GOT3 (cell line): Measurements from ENCODE around the gene LIPG.
"Not testable (repeated sequence)": the region's sequence is repeated elsewhere in the genome, so short reads cannot be mapped to it uniquely, and the experiment has no call there.

Source experiments
- DNase-seq: peaks from one replicate; lab custom pipeline; 2025; ENCODE audit warnings: mixed read lengths; lab: John Stamatoyannopoulos, UW

Gene LIPG

DNA sequence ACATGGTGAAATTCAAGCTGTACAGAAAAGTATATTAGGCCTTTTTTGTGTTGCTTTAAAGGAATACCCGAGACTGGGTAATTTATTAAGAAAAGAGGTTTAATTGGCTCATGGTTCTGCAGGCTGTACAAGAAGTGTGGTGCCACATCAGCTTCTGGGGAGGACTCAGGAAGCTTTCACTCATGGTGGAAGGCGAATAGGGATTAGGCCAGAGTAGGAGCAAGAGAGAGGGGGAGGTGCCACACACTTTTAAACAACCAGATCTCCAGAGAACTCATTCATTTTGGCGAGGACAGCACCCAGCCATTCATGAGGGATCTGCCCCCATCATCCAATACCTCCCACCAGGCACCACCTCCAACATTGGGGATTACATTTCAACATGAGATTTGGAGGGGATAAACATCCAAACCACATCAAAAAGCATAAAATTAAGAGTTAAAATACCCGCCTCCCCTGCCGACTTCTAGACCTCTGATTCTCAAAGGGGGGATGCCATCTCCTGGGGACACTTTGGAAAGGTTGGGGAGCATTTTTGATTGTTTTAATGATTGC is 15.1 kb upstream of the LIPG start:
- DNase-seq, result no peak

DNA sequence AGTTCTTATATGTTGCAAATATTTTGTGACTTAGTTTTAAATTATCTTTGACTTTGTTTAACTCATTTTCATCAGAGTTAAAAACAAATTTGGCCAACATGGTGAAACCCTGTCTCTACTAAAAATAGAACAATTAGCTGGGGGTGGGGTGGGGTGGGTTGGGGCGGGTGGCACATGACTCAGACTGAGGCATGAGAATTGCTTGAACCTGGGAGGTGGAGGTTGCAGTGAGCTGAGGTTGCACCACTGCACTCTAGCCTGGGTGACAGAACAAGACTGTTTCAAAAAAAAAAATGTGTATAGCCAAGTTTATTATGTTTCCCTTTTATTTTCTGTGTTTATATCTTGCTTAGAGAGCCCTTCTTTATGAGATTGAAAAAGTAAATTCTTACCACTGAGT is 14.2 kb upstream of the LIPG start:
- DNase-seq, result no peak

DNA sequence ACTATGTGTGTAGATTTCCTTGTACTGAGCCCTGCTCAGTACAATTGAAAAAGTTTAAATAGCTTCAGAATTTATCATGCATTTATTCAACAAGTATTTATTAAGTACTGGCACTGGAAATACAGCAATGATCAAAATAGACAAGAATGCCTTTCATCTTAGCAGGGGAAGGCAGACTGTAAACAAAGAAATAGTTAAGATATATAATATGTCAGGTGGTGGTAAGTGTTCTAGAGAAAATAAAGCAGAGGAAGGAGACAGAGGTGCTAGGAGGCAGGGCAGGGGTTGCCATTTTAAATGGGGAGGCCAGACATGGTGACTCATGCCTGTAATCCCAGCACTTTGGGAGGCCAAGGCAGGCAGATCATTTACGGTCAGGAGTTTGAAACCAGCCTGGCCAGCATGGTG is 13.6 kb upstream of the LIPG start:
- no peak for DNase-seq

DNA sequence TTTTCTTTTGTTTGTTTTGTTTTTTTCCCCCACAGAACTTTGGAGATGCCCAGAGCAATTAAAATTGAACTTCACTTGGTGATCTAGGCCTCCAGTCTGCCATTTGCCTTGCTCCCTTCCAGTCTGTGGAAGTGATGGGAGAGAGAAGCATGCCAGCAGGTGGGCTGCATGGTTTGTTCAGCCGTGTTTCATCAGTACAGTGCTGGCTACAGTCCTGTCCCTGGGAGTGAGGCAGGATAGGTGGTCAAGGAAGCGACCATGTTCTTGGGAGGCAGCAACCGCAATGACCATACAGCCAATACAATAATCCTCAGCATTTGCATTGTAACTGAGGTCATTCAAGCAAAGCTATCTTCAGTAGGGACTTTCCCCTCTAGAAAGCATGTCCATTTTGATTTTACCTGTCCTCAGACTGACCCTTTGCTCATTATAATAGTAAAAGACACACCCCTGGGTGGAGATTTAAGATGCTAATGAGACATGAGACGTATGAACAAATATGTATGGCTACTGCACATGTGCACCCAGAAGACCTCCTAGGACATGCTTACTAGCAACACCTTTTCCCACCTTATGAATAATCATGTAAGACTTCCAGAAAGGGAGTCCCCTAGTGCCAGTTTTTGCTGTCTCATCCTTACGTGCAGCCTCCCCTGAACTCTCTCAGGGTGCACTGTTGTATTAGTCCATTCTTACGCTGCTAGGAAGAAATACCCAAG is 11.1 kb upstream of the LIPG start:
- DNase-seq, result no peak

DNA sequence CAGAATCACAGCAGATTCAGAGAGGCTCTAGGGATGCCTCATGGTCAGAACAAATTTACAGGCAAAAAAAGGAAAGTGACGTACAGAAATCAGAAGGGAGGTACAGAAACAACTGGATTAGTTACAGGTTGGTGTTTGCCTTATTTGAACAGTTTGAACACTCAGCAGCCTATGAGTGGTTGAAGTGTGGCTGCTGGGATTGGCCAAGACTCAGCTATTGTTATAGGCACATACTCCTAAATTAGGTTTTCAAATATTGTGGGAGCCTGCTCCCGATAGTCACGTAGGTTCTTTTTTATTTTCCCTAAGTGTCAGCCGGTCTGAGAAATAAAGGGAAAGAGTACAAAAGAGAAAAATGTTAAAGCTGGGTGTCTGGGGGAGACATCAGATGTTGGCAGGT is 8.9 kb upstream of the LIPG start:
- no peak for DNase-seq

DNA sequence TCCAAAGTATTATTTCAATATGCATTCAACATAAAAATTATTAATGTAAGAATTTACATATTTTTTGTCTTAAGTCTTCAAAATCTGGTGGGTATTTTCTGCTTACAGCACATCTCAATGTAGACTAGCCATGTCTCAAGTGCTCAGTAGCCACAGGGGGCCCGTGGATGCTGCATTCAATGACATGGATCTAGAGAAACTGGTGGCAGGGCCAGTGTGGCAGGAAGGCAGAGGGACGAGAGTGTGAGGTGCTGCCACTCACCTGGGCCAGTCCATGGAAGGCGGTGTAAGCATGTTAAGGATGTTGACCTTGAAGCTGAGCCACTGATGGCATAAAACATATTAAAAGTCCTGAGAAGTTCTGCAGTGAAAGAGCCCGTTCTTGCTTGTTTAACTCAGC is 6.2 kb upstream of the LIPG start:
- no peak for DNase-seq

DNA sequence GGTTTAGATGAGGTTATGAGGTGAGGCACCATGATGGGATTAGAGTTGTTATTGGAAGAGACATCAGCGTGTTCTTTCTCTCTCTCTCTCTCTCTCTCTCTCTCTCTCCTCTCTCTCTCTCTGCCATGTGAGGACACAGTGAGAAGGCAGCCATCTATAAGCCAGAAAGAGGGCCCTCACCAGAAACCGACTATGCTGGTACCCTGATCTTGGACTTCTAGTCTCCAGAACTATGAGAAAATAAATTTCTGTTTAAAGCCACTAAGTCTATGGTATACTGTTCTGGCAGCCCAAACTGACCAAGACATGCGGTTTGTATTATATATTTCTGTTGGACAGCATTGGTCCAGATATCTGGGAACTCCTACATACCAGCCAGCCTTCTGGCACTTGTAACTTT is 3.5 kb upstream of the LIPG start:
- DNase-seq, result no peak

DNA sequence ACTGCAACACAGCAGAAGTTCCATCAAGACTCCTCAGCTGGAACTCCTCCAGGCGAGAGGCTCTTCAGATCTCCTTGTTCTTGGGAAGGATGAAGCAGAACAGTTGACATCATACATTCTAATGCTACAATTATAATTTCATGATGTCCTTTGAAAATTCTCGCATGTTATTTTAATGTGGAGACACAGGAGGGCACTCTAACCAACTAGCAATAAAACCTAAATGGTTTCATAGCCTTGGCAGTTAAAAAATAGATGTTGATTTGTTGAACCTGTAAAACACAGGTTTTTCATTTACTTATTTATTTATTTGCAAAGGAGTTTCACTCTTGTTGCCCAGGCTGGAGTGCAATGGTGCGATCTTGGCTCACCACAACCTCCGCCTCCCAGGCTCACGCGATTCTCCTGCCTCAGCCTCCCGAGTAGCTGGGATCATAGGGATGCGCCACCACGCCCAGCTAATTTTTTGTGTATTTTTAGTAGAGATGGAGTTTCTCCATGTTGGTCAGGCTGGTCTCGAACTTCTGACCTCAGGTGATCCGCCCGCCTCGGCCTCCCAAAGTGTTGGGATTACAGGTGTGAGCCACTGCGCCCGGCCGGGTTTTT is 2.4 kb upstream of the LIPG start:
- DNase-seq, result not testable (repeated sequence)

DNA sequence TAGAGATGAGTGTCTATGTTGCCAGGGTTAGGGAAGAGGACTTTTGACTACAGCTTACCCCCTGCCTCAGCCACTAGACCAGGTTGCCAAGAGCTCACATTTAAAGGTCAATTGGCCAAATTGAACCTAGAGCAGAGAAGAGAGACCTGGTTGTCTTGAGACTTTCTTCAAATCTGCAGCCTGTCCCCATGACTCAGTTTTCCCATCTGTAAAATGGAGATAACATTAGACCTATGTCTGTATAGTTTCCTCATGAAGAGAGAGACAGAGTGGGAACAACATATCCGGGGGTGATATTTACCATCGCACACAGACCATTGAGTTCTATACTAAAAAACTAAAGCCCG is 1.6 kb upstream of the LIPG start:
- no peak for DNase-seq

DNA sequence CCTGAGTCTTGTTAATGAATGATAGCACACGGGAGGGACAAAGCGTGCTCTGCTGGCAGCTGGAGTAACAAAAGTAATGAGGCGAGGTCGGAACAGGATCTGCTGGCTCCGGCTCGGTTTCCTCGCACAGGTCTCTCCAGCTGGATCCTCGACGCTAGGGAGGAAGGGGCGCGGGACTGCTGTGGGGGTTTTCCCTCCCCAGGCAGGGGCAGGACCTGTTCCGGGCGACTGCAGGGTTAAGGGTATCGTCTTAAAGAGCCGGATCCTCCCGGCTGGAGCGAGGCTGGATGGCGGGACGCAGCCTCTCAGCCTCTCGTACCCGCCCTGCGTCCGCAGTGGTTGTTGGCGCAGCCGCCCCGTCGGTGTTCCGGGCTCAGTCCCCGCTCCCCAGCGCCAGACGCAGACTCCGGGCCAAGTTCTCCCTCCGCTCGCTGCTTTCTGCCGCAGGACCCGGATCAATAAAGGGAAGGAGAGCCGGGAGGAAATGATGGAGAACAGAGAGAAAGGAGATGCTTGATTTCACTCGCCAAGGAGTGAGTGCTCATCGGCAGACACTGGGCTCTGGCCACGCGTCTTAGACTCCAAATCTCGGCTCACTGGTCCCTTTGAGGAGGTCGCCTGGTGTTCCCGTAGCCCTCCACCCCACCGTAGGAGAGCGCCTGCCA is 1.1 kb upstream of the LIPG start:
- DNase-seq, result no peak

DNA sequence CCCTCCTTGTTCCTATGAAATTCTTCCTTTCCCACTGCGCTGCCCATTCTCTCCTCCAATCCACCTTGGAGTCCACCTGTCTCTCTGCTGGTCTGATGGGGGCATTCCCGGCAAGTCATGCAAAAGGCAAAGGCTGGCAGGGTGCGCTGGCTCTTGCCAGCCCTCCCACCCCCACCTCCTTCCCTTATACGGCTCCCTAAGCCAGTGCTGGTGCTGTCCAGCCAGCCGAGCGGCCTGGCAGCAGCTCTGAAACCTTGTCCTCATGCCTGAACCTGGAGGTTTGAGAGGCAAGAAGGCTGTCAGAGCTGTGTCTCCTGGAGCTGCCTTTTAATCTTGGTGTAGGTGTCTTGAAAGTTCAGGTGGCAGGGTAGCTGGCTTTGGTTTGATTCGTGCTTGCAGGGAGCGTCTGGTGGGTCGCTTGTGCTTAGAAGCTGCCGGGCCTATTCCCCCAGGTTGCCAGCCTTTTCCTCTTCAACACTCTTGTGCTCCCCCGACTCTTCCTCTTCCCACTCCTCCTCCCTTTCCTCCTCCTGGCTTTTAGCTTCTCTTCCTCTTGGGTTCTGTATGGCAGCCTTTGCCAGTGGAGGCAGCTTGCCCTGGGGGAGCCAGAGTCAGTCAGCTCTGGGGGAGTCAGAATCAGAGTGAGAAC is 748 bp downstream of the LIPG start:
- no peak for DNase-seq

DNA sequence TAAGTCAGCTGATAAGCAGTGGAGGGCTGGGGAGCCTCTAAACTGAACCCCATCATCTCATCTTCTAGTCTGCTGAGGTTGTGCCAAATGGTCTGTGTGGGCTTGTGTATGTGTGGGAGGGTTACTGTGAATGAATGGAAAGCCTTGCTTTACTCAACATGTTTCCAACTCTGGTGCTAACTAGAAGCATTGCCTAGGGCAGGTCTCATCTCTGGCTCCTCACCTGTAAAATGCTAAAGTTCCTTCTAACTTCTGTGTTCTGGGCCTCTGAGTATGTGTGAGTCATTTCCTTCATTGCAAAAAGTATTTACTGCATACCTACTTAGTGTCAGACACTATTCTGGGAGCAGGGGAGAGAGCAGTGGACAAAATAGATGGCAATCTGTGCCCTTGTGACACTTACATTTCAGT is 1.3 kb downstream of the LIPG start:
- DNase-seq, result no peak

DNA sequence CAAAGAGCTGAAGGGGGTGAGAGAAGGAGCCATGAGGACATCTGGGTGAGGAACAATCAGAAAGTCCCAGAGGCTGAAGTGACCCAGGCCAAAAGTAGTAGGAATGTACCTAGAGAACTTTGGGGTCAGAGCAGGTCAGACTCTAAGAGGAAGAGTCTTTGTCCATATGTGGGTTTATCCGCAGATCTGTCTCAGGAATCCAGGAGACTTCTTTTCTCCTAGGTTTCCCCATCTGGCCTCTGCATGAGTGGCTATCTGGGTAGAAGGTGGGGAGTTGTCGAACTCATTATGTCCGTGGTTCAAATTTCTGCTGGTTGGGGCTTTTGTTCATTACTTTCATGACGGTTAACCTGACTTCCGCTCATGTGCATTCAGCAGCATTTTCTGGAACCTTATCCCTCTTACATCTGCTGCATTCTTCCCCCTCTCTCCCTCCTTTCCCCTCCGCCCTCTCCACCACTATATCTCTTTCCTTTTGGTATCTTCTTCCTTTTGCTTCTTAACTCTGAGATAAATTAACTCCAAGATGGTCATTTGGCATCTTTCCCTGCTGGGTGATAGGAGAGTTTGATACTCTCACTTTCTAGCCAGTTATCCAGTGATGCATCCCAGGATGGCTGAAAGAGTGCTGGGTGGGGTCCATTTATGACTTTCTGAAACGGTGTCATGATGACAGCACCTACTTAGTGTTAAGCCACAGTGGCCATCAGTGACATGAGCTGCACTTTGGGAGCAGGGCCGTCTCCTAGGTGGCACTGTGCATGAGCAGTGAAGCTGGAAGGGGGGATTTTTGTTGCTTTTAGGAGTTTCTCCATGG is 2.1 kb downstream of the LIPG start:
- DNase-seq, result no peak

DNA sequence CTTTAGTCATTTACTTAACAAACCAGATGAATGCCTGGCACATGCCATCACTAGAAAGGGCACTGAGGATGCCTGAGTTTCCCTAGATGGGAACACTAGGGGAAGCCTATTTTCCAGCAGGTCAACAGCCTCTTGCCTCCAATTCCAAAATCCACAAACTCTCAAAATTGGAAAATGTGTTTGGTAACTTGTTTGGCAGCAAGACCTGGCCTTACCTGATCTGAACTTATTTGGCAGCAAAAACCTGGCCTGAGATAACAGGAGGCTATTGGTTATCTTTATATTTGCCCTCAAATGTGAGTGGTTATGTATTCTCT is 2.6 kb downstream of the LIPG start:
- DNase-seq, result no peak

DNA sequence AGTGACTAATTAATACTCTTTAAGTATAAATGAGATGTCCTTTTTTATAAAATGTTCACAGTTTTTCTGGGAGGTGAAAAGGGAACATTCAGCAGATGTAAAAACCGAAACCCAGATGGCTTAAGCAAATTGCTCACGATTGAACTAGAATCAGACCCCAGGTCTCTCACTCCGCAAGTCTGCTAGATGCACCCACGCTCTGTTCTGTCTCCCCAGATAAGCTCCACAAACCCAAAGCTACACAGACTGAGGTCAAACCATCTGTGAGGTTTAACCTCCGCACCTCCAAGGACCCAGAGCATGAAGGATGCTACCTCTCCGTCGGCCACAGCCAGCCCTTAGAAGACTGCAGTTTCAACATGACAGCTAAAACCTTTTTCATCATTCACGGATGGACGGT is 3.2 kb downstream of the LIPG start:
- DNase-seq, result no peak

DNA sequence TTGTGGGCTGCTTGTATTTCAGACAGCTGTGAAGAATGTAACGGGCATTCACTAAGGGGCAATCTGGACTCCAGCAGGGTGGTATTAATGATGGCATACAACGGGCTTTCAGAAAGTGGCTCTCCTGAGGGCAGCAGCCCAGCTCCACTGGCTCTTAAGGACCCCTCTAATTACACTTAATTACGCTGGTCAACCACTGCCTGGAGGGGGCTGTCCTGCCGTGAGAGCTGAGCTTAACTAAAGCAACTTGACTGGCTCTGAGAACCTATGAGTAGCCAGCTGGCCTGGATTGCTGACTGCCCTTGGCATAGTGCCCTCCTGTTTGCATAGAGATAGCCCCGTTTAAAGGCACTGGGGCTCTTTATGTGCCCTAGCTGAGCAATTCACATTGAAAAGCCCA is 3.8 kb downstream of the LIPG start:
- no peak for DNase-seq

DNA sequence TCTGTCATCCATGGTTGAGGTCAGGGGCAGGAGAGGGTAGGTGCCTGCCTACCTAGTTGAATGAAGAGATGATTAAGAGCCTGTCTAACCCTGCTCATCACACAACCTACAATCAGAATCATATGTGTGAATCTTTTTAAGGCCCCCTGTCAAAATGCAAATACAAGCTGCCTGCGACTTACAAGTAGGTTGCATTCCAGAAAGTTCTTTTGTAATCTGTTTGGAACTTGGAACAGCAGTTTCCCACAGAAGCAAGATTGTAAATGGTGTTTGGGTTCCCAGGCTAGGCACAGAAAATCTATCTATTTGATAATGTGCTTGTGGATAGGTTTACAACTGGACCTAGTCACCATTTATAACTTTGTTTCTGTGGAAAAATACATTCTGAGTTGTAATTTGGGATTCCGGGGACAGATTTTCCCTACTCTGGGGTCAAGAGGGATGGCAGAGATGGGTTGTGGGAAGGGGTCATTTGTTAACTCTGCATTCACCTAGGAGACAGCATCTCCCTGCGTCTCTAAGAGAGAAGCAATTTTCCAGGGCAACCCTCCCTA is 4.4 kb downstream of the LIPG start:
- DNase-seq, result no peak

DNA sequence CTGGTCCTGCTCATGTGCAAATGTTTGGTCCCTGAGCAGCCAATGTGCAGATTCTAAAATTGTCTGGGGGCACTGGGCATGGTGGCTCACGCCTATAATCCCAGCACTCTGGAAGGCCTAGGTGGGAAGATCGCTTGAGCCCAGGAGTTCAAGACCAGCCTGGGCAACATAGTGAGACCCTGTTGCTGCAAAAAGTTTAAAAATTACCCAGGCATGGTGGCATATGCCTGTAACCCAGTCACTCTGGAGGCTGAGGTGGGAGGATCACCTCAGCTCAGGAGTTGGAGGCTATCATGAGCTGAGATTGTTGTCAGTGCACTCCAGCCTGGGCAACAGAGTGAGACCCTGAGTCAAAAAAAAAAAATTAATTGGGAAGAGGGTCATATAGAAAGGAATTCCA is 5.1 kb downstream of the LIPG start:
- DNase-seq, result no peak

DNA sequence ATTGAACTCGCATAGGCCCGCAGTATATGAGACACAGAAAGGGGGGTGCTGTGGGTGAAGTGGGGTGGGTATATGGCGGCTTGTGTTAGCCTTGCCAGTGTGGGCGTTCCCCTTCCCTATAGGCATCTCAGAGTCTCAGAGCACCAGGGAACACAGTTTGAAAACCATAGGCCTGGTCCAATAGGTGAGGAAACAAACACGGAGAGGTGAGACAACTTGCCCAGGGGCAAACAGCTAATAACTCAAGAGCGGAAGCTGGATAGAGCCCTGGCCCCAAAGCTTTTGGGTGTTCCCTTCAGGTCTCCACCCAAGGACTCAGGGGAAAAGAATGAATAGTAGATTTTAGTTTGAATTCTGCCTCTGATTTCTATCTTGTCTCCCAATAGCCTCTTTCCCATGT is 7.9 kb downstream of the LIPG start:
- DNase-seq, result no peak

DNA sequence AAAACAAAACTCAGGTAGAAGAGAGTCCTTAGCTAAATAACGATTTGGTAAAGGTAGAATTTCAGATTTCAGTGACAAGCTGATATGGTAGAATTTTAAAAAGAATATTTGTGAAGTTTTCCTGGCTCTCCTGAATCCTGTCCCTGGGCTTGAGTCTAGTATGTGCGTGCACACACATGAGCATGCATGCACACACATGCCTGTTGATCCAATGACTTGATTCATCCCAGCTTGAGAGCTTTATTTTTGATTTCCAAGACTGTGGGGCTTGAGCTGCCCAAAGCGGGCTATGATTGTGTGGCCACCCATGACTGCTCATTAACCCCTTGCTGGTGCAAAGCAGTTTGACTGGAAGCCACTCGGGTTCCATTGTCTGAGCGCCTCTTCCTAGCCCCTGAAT is 9.0 kb downstream of the LIPG start:
- no peak for DNase-seq

DNA sequence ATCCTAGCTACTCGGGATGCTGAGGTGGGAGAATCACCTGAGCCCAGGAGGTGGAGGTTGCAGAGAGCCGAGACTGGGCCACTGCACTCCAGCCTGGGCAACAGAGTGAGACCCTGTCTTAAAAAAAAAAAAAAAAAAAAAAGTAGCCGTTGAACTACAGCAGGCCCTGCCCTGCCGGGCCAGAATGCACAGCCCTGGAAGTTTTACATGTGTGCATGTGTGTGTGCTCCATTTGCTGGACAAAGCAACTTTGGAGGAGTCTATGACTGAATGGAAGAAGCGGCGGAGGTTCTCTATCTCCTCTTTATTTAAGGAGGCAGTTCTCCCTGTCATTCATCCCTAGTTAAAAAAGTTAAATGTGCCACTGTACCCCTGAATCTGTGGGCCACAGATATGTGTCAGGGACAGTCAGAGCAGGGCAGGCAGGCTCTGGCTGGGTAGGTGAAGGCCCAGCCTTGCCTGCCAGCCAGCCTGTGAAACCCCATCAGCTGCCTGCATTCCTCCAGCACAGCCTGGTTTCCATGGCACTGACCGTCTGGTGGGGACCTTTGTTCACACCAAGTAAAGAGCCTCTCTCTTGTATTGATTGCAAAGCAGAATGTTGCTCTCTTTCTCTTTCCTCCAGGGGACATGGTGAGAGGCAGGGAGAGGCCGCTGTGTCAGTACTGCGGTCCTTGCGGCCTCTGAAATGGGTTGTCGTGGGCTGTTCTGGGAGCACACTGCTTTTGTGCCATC is 10.9 kb downstream of the LIPG start:
- DNase-seq, result no peak
